ENCODE results near the gene SLC29A2.

Gene SLC29A2

GRCh38 chr11:66315921-66316811, 55.4 kb downstream of the SLC29A2 start:
- DNase-seq, result no peak

GRCh38 chr11:66315498-66315885, 56.1 kb downstream of the SLC29A2 start:
- no peak for DNase-seq

GRCh38 chr11:66314561-66315497, 56.7 kb downstream of the SLC29A2 start:
- DNase-seq, result no peak

GRCh38 chr11:66314186-66314501, 57.4 kb downstream of the SLC29A2 start:
- no peak for DNase-seq

- no peak for DNase-seq
Observed at GRCh38 chr11:66313321-66314185, 58.0 kb downstream of the SLC29A2 start.

- peak; percentile 94 for DNase-seq
Observed at GRCh38 chr11:66312549-66313320, 58.8 kb downstream of the SLC29A2 start.

Data from stimulated activated naive CD4-positive, alpha-beta T cell treated with Interleukin-2 at 50 U/mL for 16 hours (primary cell).